GM10248 (cell line): ENCODE measurements around the gene SPTB.

ENCODE experiments used
- CTCF ChIA-PET: fragments of 300-600 bp; sonication (Branson Sonifier 250); formaldehyde crosslinking; extraction: SDS; loops from one replicate; lab custom pipeline; 2021; ENCODE audit warnings: antibody characterized with exemption; lab: Yijun Ruan, JAX
- POLR2A ChIA-PET: fragments of 350-650 bp; sonication (Branson Sonifier 250); formaldehyde crosslinking; extraction: SDS; loops from one replicate; lab custom pipeline; 2020; ENCODE audit warnings: antibody characterized with exemption; lab: Yijun Ruan, JAX
- DNase-seq: peaks from one replicate; pipeline ENCODE4 v3.0.0; 2012; ENCODE audit errors: extremely low spot score
- TF ChIP-seq, protein P1 (sequence below): IDR thresholded peaks from 2 replicates; pipeline ENCODE4 v1.5.1; 2012; ENCODE audit warnings: mild to moderate bottlenecking, low read depth; ENCODE audit errors: extremely low read depth, missing control alignments, control extremely low read depth

SPTB gene

DNA sequence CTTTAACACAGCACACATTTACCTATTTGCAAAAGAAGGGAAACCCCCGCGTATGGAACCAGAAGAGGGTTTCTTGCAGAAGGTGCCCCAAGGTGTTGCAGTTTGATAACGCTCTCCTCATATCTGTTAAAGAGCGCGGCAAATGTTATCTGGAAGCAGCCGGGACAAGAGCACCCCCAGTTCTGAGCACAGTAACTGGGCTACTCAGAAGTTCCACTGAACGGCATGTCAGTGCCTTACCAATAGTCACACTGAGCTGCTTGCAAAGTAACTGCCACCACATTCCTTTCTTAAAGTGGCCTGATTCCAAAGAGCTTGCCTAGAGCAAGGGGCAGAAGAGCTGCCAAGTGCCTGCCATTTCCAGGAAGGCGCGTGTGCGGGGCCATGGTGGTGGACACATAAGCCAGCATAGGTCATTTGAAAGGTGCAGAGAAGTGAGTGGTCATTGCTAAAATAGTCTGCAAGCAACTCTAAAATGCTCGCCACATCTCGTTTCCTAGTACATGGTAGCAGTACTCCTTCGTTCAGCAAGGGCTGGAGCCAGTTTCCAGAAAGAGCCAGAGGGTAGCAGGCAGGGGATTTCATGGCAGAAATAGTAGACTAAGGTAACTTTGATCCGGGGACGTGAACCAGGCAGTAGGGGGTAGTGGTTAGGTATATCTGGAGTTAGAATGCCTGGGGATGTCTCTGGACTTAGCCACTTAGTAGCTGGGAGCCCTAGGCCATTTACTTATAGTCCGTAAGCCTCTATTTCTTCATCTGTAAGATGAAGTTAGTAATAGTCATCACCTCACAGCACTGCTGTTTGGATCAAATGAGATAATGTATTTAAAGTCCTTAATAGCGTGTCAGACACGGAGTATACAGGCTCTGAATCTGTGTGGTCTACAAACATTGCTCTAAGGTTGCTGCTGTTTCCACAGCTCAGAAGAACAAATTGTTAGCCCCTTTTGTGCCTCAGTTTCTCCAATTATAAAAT is 37.6 kb downstream of the SPTB start:
- TF ChIP-seq, protein P1, sequence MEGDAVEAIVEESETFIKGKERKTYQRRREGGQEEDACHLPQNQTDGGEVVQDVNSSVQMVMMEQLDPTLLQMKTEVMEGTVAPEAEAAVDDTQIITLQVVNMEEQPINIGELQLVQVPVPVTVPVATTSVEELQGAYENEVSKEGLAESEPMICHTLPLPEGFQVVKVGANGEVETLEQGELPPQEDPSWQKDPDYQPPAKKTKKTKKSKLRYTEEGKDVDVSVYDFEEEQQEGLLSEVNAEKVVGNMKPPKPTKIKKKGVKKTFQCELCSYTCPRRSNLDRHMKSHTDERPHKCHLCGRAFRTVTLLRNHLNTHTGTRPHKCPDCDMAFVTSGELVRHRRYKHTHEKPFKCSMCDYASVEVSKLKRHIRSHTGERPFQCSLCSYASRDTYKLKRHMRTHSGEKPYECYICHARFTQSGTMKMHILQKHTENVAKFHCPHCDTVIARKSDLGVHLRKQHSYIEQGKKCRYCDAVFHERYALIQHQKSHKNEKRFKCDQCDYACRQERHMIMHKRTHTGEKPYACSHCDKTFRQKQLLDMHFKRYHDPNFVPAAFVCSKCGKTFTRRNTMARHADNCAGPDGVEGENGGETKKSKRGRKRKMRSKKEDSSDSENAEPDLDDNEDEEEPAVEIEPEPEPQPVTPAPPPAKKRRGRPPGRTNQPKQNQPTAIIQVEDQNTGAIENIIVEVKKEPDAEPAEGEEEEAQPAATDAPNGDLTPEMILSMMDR, result no peak
- ChIA-PET CTCF (interaction anchor here (2.0 kb wide), 1 partner anchor 11 kb away, joined by 6 read pairs; no protein-coding TSS in a partner anchor), POLR2A (no interaction called here)
- DNase-seq, result no peak

DNA sequence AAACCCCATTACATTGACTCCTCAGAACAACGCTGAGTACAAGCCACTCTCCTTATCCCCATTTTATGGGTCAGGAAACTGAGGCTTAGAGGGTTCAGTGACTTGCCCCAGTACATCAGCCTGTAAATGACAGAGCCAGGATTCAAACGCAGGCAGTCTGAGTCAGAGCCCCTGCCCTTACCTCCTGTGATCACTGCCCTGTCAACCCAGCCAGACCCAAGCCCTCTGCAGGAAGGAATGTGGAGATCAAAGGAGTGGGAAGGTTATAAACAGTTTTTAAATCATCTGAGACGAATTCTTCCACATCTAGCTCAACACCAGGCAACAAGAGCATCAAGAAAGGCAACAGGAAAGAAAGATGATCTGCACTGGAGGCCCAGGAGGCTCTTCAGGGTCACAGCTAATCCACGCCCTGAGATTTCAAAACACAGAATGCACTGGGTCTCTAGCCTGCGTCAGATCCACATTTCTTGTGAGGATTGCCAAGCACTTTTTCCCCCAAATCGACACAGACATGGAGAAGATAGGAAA is 38.5 kb downstream of the SPTB start:
- DNase-seq, result no peak
- TF ChIP-seq, protein P1, result no peak
- ChIA-PET POLR2A (no interaction called here), CTCF (interaction anchor here (1.2 to 2.5 kb wide), 4 partner anchors 10 to 50 kb away, joined by 3 to 12 read pairs (median 4); partner anchors contain the start of gene SPTB)

DNA sequence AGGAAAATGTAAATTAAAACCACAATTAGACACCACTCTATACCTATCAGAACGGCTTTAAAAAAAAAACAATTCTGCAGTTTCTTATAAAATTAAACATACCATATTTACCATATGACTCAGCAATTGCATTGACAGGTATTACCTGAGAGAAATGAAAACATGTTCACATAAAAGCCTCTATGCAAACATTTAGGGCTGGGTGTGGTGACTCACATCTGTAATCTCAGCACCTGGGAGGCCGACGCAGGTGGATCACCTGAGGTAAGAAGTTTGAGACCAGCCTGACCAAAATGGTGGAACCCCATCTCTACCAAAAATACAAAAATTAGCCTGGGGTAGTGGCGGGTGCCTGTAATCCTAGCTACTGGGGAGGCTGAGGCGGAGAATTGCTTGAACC is 41.1 kb downstream of the SPTB start:
- POLR2A ChIA-PET, result no interaction called here
- CTCF ChIA-PET, result interaction anchor here (2.5 kb wide), 1 partner anchor 52 kb away, joined by 12 read pairs; no protein-coding TSS in a partner anchor
- TF ChIP-seq, protein P1, result no peak
- DNase-seq, result no peak

DNA sequence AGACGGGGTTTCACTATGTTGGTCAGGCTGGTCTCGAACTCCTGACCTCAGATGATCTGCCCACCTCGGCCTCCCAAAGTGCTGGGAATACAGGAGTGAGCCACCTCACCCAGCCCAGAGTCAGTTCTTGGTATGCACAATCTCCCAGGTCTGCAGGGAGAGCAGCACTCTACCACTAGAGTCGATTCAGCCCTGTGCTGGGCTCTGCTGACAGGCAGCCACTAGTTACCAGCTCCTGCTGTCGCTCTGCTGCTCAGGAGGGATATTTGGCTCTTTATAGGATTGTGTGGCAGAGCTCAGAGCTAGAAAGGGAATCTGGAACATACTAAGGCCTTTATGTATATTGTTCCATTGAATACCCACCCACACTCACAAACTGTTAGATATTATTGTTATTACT is 44.3 kb downstream of the SPTB start:
- POLR2A ChIA-PET, result no interaction called here
- TF ChIP-seq, protein P1, result no peak
- CTCF ChIA-PET, result interaction anchor here (0.8 to 3.7 kb wide), 4 partner anchors 11 to 56 kb away, joined by 3 to 19 read pairs (median 4); no protein-coding TSS in a partner anchor
- no peak for DNase-seq

DNA sequence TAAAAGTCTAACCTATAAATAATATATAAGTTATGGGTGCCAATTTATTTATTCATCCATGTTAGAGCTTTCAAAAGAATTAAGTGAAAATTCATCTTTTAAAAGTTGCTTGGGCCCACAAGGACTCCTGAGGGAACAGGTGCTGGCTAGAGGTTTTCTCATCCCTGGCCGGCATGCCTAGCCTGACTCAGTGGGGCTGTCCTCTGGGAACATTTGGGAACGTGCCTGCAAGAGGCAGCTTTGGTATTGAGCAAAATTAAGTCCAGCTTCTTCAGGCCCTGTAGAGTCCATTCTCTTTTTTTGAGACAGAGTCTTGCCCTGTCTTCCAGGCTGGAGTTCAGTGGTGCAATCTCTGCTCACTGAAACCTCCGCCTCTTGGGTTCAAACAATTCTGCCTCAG is 44.7 kb downstream of the SPTB start:
- no peak for DNase-seq
- TF ChIP-seq, protein P1, result no peak
- ChIA-PET CTCF (interaction anchor here (0.7 to 3.7 kb wide), 6 partner anchors 11 to 57 kb away, joined by 3 to 19 read pairs (median 3); no protein-coding TSS in a partner anchor), POLR2A (no interaction called here)

DNA sequence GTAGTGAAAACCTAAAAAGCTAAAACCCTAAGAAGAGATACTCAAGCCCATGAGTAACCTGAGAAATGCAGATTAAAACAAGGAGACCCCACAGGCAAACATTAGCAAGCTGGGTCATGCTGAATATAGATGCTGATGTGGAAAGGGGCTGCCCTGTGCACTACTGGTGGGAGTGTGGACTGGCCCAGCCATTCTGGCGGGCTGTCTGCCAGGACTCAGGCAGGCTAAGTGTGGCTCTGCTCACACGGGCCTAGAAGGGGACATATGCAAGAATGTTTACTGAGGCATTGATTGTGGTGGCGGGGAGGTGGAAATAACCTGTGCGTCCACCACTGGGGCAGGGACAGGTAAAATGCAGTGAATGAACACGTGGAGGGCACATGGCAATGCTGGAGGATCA is 48.3 kb downstream of the SPTB start:
- POLR2A ChIA-PET, result no interaction called here
- TF ChIP-seq, protein P1, result no peak
- CTCF ChIA-PET, result interaction anchor here (1.3 to 3.3 kb wide), 4 partner anchors 8 to 60 kb away, joined by 3 to 14 read pairs (median 8); no protein-coding TSS in a partner anchor
- DNase-seq, result no peak
